Activated T-helper 17 cell treated with anti-CD3 and anti-CD28 coated beads, Interleukin-2, amount 50 U/mL, for 72 hours (primary cell): ENCODE measurements around the gene CIAO2A. TPM values are rescaled to one million over a fixed set of nuclear protein-coding genes. Genes with fewer than 3 reads are reported as not detected.
"Not testable (repeated sequence)": the region's sequence is repeated elsewhere in the genome, so short reads cannot be mapped to it uniquely, and the experiment has no call there.

Source experiments
- ATAC-seq: fragments of 150-1000 bp; cut with Tn5 transposase; replicated peaks from 2 replicates; pipeline ENCODE4 v1.10.0; 2021; ENCODE audit warnings: mild to moderate bottlenecking, moderate library complexity
- H3K27ac Mint-ChIP-seq: one replicate; pipeline ENCODE4 v1.8.0; 2022; ENCODE audit warnings: mixed read lengths
- H3K27me3 Mint-ChIP-seq: one replicate; pipeline ENCODE4 v1.8.0; 2022; ENCODE audit warnings: mixed read lengths
- H3K36me3 Mint-ChIP-seq: one replicate; pipeline ENCODE4 v1.8.0; 2022; ENCODE audit warnings: low read depth, mild to moderate bottlenecking, mixed read lengths
- H3K4me1 Mint-ChIP-seq: one replicate; pipeline ENCODE4 v1.8.0; 2022; ENCODE audit warnings: mixed read lengths
- H3K4me3 Mint-ChIP-seq: one replicate; pipeline ENCODE4 v1.8.0; 2022; ENCODE audit warnings: mild to moderate bottlenecking, mixed read lengths
- H3K9me3 Mint-ChIP-seq: one replicate; pipeline ENCODE4 v1.8.0; 2022; ENCODE audit warnings: mixed read lengths
- total RNA-seq, 2 donors: library from RNA; stranded (reverse); gene quantifications; one replicate each; pipeline ENCODE4 v1.2.3, GENCODE V29; 2022

CIAO2A gene
- total RNA-seq, 2 donors from 2014 or later: 71.7 to 99.1 TPM

GRCh38 chr15:64099379-64099778 is 5.7 kb upstream of the CIAO2A start:
- ATAC-seq: no peak
- Mint-ChIP-seq H3K36me3 (peaks cover 31% of the 10 kb centered on the region), H3K9me3 (no peaks in the 10 kb centered on the region), H3K4me3 (no peak overlapping the region), H3K4me1 (peaks cover 22% of the 10 kb centered on the region), H3K27me3 (no peaks in the 10 kb centered on the region), H3K27ac (no peak overlapping the region)

GRCh38 chr15:64096668-64097384 is 3.2 kb upstream of the CIAO2A start:
- peaks cover 27% of the 10 kb centered on the region for H3K36me3 Mint-ChIP-seq
- no peaks in the 10 kb centered on the region for H3K27me3 Mint-ChIP-seq
- no peaks in the 10 kb centered on the region for H3K9me3 Mint-ChIP-seq
- no peak for ATAC-seq
- peak overlapping the region; percentile 99 for H3K27ac Mint-ChIP-seq
- peak overlapping the region; percentile 97 for H3K4me3 Mint-ChIP-seq
- H3K4me1 Mint-ChIP-seq: peaks cover 24% of the 10 kb centered on the region

DNA sequence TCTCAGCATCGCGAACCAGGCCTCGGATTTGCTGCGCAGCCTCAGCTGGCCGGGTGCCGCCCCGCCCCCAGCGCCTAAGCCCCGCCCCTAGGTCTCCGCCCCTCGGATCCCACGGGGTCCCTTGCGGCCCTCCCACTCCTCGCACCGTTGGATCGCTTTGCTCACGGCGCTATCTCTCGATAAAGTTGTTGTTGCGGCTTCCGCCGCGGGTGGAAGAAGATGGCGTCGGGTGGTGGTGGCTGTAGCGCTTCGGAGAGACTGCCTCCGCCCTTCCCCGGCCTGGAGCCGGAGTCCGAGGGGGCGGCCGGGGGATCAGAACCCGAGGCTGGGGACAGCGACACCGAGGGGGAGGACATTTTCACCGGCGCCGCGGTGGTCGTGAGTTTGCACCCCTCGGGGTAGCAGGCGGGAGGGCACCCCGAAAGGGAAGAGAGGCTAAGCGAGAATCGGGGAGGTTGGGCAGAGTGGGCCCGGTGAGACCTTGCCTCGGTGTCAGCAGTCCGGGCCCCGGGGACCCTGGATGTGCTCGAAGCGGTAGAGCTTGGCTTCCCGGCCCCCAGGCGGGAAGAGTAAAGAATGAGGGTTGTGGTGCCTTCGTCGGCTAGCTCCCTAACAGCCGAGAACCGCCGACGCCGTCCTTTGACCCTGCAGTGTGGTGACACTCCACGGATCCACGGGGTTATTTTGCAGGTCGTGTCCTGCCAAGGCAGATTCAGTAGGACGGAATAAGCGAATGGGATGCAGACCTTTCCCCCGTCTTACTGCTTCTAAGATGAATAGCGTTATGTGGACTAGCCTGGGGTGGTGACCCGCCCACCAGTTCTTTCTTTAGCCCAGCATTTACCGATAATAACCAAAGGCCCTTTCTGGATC is 2.4 kb upstream of the CIAO2A start, which contains the start of gene SNX1:
SNX1 (plus strand) TSS at position 188 of the 873 bp plus-strand sequence; CDS start at position 220, 32 bp downstream.
- no peaks in the 10 kb centered on the region for H3K9me3 Mint-ChIP-seq
- peaks cover 25% of the 10 kb centered on the region for H3K4me1 Mint-ChIP-seq
- H3K27me3 Mint-ChIP-seq: no peaks in the 10 kb centered on the region

DNA sequence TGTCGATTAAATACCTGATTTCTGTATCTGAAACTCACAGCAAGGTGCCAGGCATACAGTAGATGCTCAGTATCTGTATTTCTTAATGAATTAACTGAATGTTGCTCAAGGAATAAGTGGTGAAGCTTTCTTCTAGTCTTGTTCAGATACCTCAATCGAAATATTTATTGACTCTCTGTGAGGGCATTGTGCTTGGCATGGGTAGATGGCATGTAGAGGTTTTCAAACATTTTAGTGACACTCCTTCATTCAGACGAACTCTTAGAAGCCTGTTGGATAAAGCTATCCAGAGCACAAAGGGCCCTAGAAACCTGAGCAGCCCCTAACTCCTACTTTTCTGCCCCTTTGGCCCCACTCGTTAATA is 1.8 kb upstream of the CIAO2A start:
- peaks cover 30% of the 10 kb centered on the region for H3K4me1 Mint-ChIP-seq
- no peaks in the 10 kb centered on the region for H3K27me3 Mint-ChIP-seq
- H3K9me3 Mint-ChIP-seq: no peaks in the 10 kb centered on the region
- peaks cover 35% of the 10 kb centered on the region for H3K36me3 Mint-ChIP-seq
- H3K27ac Mint-ChIP-seq: peak overlapping the region; percentile 99
- no peak for ATAC-seq
- H3K4me3 Mint-ChIP-seq: peak overlapping the region; percentile 97

More for the DNA sequence above, 2.4 kb upstream of the CIAO2A start, which contains the start of gene SNX1:
- ATAC-seq: peak; percentile 67
- peak within 1 kb of the TSS; percentile 97 for H3K4me3 Mint-ChIP-seq
- H3K27ac Mint-ChIP-seq: peak within 1 kb of the TSS; percentile 99
- H3K36me3 Mint-ChIP-seq: peaks cover 28% of the 10 kb centered on the region

DNA sequence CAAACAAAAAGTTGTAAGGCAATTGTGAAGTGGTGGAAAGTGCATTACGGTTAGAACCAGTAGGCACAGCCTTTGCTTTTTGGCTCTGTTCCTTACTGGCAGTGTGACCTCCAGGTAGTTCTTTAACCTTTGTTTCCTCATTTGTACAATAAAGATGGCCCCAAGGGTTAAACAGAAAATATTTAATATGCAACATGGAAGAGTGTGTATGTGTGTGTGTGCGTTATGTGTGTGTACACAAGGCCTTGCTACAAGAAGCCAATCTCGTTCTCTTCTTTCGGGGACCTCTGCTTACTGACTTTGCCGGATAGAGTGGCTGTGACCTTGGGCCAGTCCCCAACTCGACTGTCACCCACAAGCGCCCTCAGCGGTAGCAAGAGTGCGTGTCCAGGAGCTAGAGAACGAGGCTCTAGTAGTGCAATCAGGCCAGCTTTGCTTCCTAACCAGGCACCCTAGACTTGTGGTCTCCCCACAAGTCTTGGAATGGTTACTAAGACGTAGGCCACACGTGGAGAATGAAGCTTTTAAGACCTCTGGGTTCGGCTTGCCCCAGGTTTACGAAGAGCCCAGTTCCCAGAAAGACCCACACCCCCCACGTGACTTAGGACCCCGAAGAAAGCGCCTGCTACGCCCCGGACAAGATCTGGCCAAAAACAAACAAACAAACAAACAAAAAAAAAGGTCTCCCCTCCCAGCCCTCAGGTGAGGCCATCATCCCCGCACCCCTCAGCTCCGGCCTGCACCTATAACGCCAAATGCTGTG is 593 bp downstream of the CIAO2A start:
- no peaks in the 10 kb centered on the region for H3K9me3 Mint-ChIP-seq
- H3K4me3 Mint-ChIP-seq: peak overlapping the region; percentile 97
- H3K4me1 Mint-ChIP-seq: peaks cover 35% of the 10 kb centered on the region
- peak; percentile 15 for ATAC-seq
- H3K27me3 Mint-ChIP-seq: no peaks in the 10 kb centered on the region
- H3K36me3 Mint-ChIP-seq: peaks cover 50% of the 10 kb centered on the region
- peak overlapping the region; percentile 99 for H3K27ac Mint-ChIP-seq

DNA sequence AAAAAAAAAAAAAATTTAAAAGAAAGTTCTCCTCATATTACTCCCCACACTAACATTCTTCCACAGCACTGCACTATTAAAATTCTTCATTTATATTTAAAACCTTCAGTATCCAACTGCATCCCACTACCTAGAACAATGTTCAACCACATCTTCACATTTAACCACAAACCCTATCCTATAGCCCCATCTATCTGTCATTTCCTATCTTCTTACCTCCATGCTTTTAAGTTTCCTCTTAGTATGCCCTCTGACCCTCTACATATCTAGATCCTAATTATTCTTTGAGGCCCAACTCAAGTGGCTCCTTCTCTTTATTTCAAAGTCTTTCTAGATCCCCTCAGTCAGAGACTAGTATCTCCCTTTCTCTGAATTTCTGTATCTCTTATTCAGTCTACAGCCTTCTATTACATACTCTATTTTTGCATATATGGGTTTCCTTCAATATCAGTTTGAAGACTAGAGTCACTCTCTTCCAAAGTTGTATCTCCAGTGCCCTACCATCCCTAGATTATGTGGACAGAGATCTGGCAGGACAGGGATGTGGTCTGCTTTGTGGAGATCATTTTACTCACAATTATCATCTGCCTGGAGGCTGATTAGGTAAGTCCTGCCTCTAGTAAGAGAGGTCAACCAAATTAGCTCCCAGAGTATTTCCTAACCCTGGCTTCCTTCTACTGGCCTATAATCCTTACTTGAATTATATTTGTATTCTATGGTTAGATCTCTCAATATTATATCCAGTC is 1.4 kb downstream of the CIAO2A start:
- Mint-ChIP-seq H3K4me3 (peak overlapping the region; percentile 97), H3K27me3 (no peaks in the 10 kb centered on the region), H3K27ac (peak overlapping the region; percentile 99), H3K9me3 (no peaks in the 10 kb centered on the region), H3K36me3 (peaks cover 50% of the 10 kb centered on the region), H3K4me1 (peaks cover 27% of the 10 kb centered on the region)
- ATAC-seq: no peak

- no peak for ATAC-seq
- Mint-ChIP-seq H3K9me3 (no peaks in the 10 kb centered on the region), H3K36me3 (peaks cover 55% of the 10 kb centered on the region), H3K4me3 (no peak overlapping the region), H3K27me3 (no peaks in the 10 kb centered on the region), H3K27ac (peak overlapping the region; percentile 22), H3K4me1 (peaks cover 21% of the 10 kb centered on the region)
These were observed 3.1 kb downstream of the CIAO2A start for GRCh38 chr15:64090527-64090926.

- H3K9me3 Mint-ChIP-seq: no peaks in the 10 kb centered on the region
- ATAC-seq: no peak
- no peaks in the 10 kb centered on the region for H3K27me3 Mint-ChIP-seq
- no peak overlapping the region for H3K27ac Mint-ChIP-seq
- H3K36me3 Mint-ChIP-seq: peaks cover 62% of the 10 kb centered on the region
- no peak overlapping the region for H3K4me3 Mint-ChIP-seq
- peaks cover 21% of the 10 kb centered on the region for H3K4me1 Mint-ChIP-seq
These were observed 3.9 kb downstream of the CIAO2A start for GRCh38 chr15:64089543-64090280.

DNA sequence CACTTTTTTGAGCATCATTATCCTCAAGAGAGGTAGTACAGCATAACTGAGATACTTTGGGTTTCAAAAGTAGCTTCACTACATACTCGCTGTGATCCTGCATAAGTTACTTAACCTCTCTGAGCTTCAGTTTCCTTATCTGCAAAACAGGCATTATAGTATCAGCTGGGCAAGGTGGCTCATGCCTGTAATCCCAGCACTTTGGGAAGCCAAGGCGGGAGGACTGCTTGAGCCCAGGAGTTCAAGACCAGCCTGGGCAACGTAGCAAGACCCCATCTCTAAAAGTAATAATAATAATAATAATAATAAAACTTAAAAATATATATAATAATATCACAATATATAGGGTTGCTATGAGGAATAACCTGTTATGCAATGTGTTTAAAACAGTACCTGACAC is 10.9 kb downstream of the CIAO2A start:
- ATAC-seq: no peak

DNA sequence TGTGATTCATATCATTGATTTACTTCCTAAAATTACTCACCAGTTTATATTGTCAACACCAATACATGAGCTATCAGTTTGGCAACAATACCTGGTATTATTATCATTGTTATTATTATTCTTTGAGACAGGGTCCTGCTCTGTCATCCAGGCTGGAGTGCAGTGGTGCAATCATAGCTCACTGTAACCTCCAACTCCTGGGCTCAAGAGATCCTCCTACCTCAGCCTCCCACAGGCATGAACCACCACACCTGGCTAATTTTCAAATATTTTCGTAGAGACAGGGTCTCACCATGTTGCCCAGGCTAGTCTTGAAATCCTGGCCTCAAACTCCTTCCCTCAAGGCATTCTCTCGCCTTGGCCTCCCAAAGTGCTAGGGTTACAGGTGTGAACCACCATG is 20.1 kb downstream of the CIAO2A start:
- not testable (repeated sequence) for H3K27me3 Mint-ChIP-seq, H3K9me3 Mint-ChIP-seq, H3K4me1 Mint-ChIP-seq, H3K27ac Mint-ChIP-seq, ATAC-seq, H3K4me3 Mint-ChIP-seq
- peaks cover 58% of the 10 kb centered on the region for H3K36me3 Mint-ChIP-seq

More for the DNA sequence above, 10.9 kb downstream of the CIAO2A start:
- Mint-ChIP-seq H3K27ac (no peak overlapping the region), H3K9me3 (no peaks in the 10 kb centered on the region), H3K4me3 (no peak overlapping the region), H3K36me3 (peaks cover 62% of the 10 kb centered on the region), H3K27me3 (no peaks in the 10 kb centered on the region), H3K4me1 (no peaks in the 10 kb centered on the region)

GRCh38 chr15:64072812-64073211 is 20.8 kb downstream of the CIAO2A start:
- H3K4me1 Mint-ChIP-seq: no peaks in the 10 kb centered on the region
- ATAC-seq: no peak
- no peaks in the 10 kb centered on the region for H3K27me3 Mint-ChIP-seq
- H3K36me3 Mint-ChIP-seq: peaks cover 58% of the 10 kb centered on the region
- H3K4me3 Mint-ChIP-seq: no peak overlapping the region
- H3K27ac Mint-ChIP-seq: peak overlapping the region; percentile 30
- H3K9me3 Mint-ChIP-seq: no peaks in the 10 kb centered on the region

GRCh38 chr15:64071931-64072765 is 21.5 kb downstream of the CIAO2A start:
- no peaks in the 10 kb centered on the region for H3K9me3 Mint-ChIP-seq
- H3K27me3 Mint-ChIP-seq: no peaks in the 10 kb centered on the region
- peak overlapping the region; percentile 30 for H3K27ac Mint-ChIP-seq
- H3K4me3 Mint-ChIP-seq: no peak overlapping the region
- H3K36me3 Mint-ChIP-seq: peaks cover 52% of the 10 kb centered on the region
- no peak for ATAC-seq
- H3K4me1 Mint-ChIP-seq: no peaks in the 10 kb centered on the region
